ENCODE results near the gene UBB. TPM values are rescaled to one million over a fixed set of nuclear protein-coding genes. Genes with fewer than 3 reads are reported as not detected.

The UBB gene
- total RNA-seq, 1 donor from 2014 or later: 1,031 TPM

Other genes with a start within 250 kb of the UBB start
- gene NCOR1, start 165.6 kb upstream of the UBB start, total RNA-seq: 163 and 188 TPM in 2 replicates
- gene PIGL, start 163.9 kb upstream of the UBB start, total RNA-seq: 50.8 and 56.6 TPM in 2 replicates
- 24.0 and 25.7 TPM in 2 replicates for gene CENPV, start 27.6 kb upstream of the UBB start, total RNA-seq
- gene TRPV2, start 34.5 kb downstream of the UBB start, total RNA-seq: 58.3 and 65.8 TPM in 2 replicates
- 0.54 and 0.98 TPM in 2 replicates for gene LRRC75A, start 111.1 kb downstream of the UBB start, total RNA-seq
- gene ZNF287, start 188.1 kb downstream of the UBB start, total RNA-seq: 14.3 and 15.4 TPM in 2 replicates

All from activated B cell treated with CpG ODN at 0.5 μM for 24 hours (primary cell).